SK-N-SH (cell line): ENCODE measurements around the gene DYNC1H1. TPM values are rescaled to one million over a fixed set of nuclear protein-coding genes. Genes with fewer than 3 reads are reported as not detected.

Experiments used
- CTCF ChIA-PET: fragments of 300-600, 350-600 bp; formaldehyde crosslinking; extraction: SDS; loops from one replicate; lab custom pipeline; 2021; lab: Yijun Ruan, JAX
- POLR2A ChIA-PET: fragments of 350-600 bp; sonication (Branson Sonifier 250); formaldehyde crosslinking; extraction: SDS; loops from one replicate; lab custom pipeline; 2020; ENCODE audit warnings: antibody characterized with exemption, inconsistent platforms; lab: Yijun Ruan, JAX
- DNase-seq: peaks from one replicate; pipeline ENCODE4 v3.0.0; 2012
- H2AFZ ChIP-seq: fragments of 200-600 bp; sonication (generic); 2 replicates; pipeline ENCODE4 v1.8.1; 2016; ENCODE audit warnings: antibody characterized with exemption, mild to moderate bottlenecking, low read depth
- H3F3A ChIP-seq: fragments of 200-600 bp; sonication (generic); replicated peaks from 2 replicates; pipeline ENCODE3; 2016; ENCODE audit warnings: antibody characterized with exemption, mild to moderate bottlenecking; ENCODE audit not compliant: insufficient read depth
- H3K27ac ChIP-seq, 2 experiments: fragments of 200-500 bp in 1 of 2; fragments of 200-600 bp in 1 of 2; sonication (Bioruptor generic) in 1 of 2; sonication (generic), shearing (Covaris generic) in 1 of 2; 2 replicates each; pipeline versions ENCODE4 v1.5.1 to v1.6.1; 2014 to 2016; ENCODE audit warnings: low read depth in 2 of 2, inconsistent platforms in 1 of 2, low read length in 1 of 2, mild to moderate bottlenecking in 1 of 2, mixed read lengths in 1 of 2
- H3K27me3 ChIP-seq: fragments of 200-600 bp; sonication (generic), shearing (Covaris generic); 2 replicates; pipeline ENCODE4 v1.6.1; 2016; ENCODE audit warnings: mixed run types; ENCODE audit not compliant: insufficient read depth
- H3K36me3 ChIP-seq, 2 experiments: fragments of 200-500 bp in 1 of 2; fragments of 200-600 bp in 1 of 2; sonication (Bioruptor generic) in 1 of 2; sonication (generic) in 1 of 2; replicated peaks in 1 of 2; 2 replicates each; pipeline versions ENCODE3 to v1.5.1; 2014 to 2016; ENCODE audit warnings: low read length in 1 of 2, mild to moderate bottlenecking in 1 of 2; ENCODE audit not compliant: insufficient read depth in 2 of 2, control insufficient read depth in 1 of 2
- H3K4me1 ChIP-seq, 2 experiments: fragments of 200-500 bp in 1 of 2; fragments of 200-600 bp in 1 of 2; sonication (Bioruptor generic) in 1 of 2; sonication (generic), shearing (Covaris generic) in 1 of 2; 2 replicates each; pipeline versions ENCODE4 v1.5.1 to v1.6.1; 2014 to 2016; ENCODE audit warnings: low read depth in 1 of 2, low read length in 1 of 2, mixed run types in 1 of 2; ENCODE audit not compliant: insufficient read depth in 2 of 2, control insufficient read depth in 1 of 2
- H3K4me2 ChIP-seq: fragments of 200-600 bp; sonication (generic), shearing (Covaris generic); 2 replicates; pipeline ENCODE4 v1.6.1; 2017; ENCODE audit warnings: mixed run types
- H3K4me3 ChIP-seq, 2 experiments: fragments of 200-500 bp in 1 of 2; fragments of 200-600 bp in 1 of 2; sonication (Bioruptor generic) in 1 of 2; sonication (generic), shearing (Covaris generic) in 1 of 2; 2 replicates each; pipeline versions ENCODE4 v1.5.1 to v1.8.1; 2014 to 2016; ENCODE audit warnings: low read depth in 2 of 2, inconsistent platforms in 1 of 2, low read length in 1 of 2, mild to moderate bottlenecking in 1 of 2, mixed read lengths in 1 of 2, moderate library complexity in 1 of 2
- H3K79me2 ChIP-seq: fragments of 200-600 bp; sonication (generic); 2 replicates; pipeline ENCODE4 v1.8.1; 2017; ENCODE audit warnings: mild to moderate bottlenecking; ENCODE audit not compliant: insufficient read depth
- H3K9ac ChIP-seq: fragments of 200-600 bp; sonication (generic); 2 replicates; pipeline ENCODE4 v1.6.1; 2017; ENCODE audit warnings: mixed run types
- H3K9me2 ChIP-seq: fragments of 200-600 bp; sonication (generic); 2 replicates; pipeline ENCODE4 v1.6.1; 2017; ENCODE audit warnings: mixed run types
- H3K9me3 ChIP-seq: fragments of 200-600 bp; sonication (generic); 2 replicates; pipeline ENCODE4 v1.6.1; 2017; ENCODE audit warnings: mixed run types, mild to moderate bottlenecking, moderate library complexity
- H4K20me1 ChIP-seq: fragments of 200-600 bp; sonication (generic); 2 replicates; pipeline ENCODE4 v1.6.1; 2017; ENCODE audit warnings: mild to moderate bottlenecking, mixed run types; ENCODE audit not compliant: insufficient read depth
- CHD2 ChIP-seq: fragments of 150-350 bp; IDR thresholded peaks from 2 replicates; pipeline ENCODE4 v1.6.1; 2018; ENCODE audit warnings: low read length; ENCODE audit not compliant: partially characterized antibody
- FOXJ3 ChIP-seq: sonication (generic); formaldehyde crosslinking; IDR thresholded peaks from 2 replicates; pipeline ENCODE4 v1.5.1; 2020; ENCODE audit warnings: mild to moderate bottlenecking, missing genetic modification reagents
- GABPA ChIP-seq: IDR thresholded peaks from 2 replicates; pipeline ENCODE4 v1.4.0; 2012; ENCODE audit warnings: low read depth, mild to moderate bottlenecking
- GATA2 ChIP-seq: sonication (generic); formaldehyde crosslinking; IDR thresholded peaks from 2 replicates; pipeline ENCODE4 v1.5.0; 2020; ENCODE audit warnings: mild to moderate bottlenecking, missing genetic modification reagents
- IRF3 ChIP-seq: fragments of 150-350 bp; IDR thresholded peaks from 2 replicates; pipeline ENCODE4 v1.6.1; 2016; ENCODE audit warnings: mild to moderate bottlenecking, low read depth, low read length
- MAX ChIP-seq: IDR thresholded peaks from 2 replicates; pipeline ENCODE4 v1.4.0; 2012; ENCODE audit warnings: low read depth
- SMC3 ChIP-seq: IDR thresholded peaks from 2 replicates; pipeline ENCODE4 v1.6.1; 2012; ENCODE audit warnings: low read depth, low read length, improper control_type of control experiment
- TCF12 ChIP-seq: IDR thresholded peaks from 2 replicates; pipeline ENCODE4 v1.4.0; 2012
- USF1 ChIP-seq: IDR thresholded peaks from 2 replicates; pipeline ENCODE4 v1.4.0; 2012; ENCODE audit warnings: low read depth, borderline replicate concordance
- USF2 ChIP-seq: fragments of 150-350 bp; IDR thresholded peaks from 2 replicates; pipeline ENCODE4 v1.6.1; 2017; ENCODE audit warnings: antibody characterized with exemption, low read length, low read depth, borderline replicate concordance
- YY1 ChIP-seq: IDR thresholded peaks from 2 replicates; pipeline ENCODE4 v1.4.0; 2012; ENCODE audit warnings: low read depth, mild to moderate bottlenecking
- ZBTB33 ChIP-seq: IDR thresholded peaks from 2 replicates; pipeline ENCODE4 v1.4.0; 2012; ENCODE audit warnings: low read depth, borderline replicate concordance
- WGBS: methylation state at CpG from one replicate; pipeline ENCODE4 v1.1.6; 2017; ENCODE audit warnings: low lambda C conversion rate; 5-methylcytosine and 5-hydroxymethylcytosine counted together
- polyA plus RNA-seq, 3 experiments: library from polyadenylated mRNA; depleted of rRNA; stranded (reverse); fragments of >200 nt; gene quantifications; 2 replicates each; pipeline ENCODE4 v1.2.3, GENCODE V29; 2012

DYNC1H1 gene
- polyA plus RNA-seq, 1 of the 3 experiments (the other 2 are of a cell fraction): 140 TPM

GRCh38 chr14:102090713-102091112 is 126.3 kb downstream of the DYNC1H1 start (continued):
- TF ChIP-seq YY1: no peak
- no peak for TF ChIP-seq CHD2
- TF ChIP-seq TCF12: no peak
- no peak for TF ChIP-seq IRF3
- no peak for TF ChIP-seq ZBTB33
- no peak for TF ChIP-seq GABPA
- TF ChIP-seq SMC3: no peak

GRCh38 chr14:102092806-102093205 is 128.4 kb downstream of the DYNC1H1 start:
- H3K27me3 ChIP-seq: no peaks in the 10 kb centered on the region
- no peak for DNase-seq
- H3K9me3 ChIP-seq: no peaks in the 10 kb centered on the region
- TF ChIP-seq GATA2 (CRISPR knock-in tag) (no peak), ZBTB33 (no peak), SMC3 (no peak), MAX (no peak), USF2 (no peak), USF1 (no peak), FOXJ3 (no peak)
- H2AFZ ChIP-seq: no peak overlapping the region
- ChIA-PET CTCF (interaction anchor here (1.0 kb wide), 1 partner anchor 221 kb away, joined by 3 read pairs; no protein-coding TSS in a partner anchor), POLR2A (no interaction called here)
- H3K4me2 ChIP-seq: no peak overlapping the region
- no peak overlapping the region for H3K9ac ChIP-seq
- no peaks in the 10 kb centered on the region for H3K9me2 ChIP-seq
- H3K79me2 ChIP-seq: no peaks in the 10 kb centered on the region
- no peak overlapping the region for H3K27ac ChIP-seq
- H3F3A ChIP-seq: no peaks in the 10 kb centered on the region
- no peaks in the 10 kb centered on the region for H4K20me1 ChIP-seq
- WGBS: 97% methylated on average over 10 of the region's 10 CpGs
- peaks cover 13 to 14% of the 10 kb centered on the region in 2 experiments; a peak in 2 of 4 replicates for H3K4me1 ChIP-seq
- H3K4me3 ChIP-seq: no peak overlapping the region
- no peaks in the 10 kb centered on the region for H3K36me3 ChIP-seq
